SK-N-SH (cell line): ENCODE measurements around the gene RAB20. TPM values are rescaled to one million over a fixed set of nuclear protein-coding genes. Genes with fewer than 3 reads are reported as not detected.

Experiments used
- CTCF ChIA-PET: fragments of 300-600, 350-600 bp; formaldehyde crosslinking; extraction: SDS; loops from one replicate; lab custom pipeline; 2021; lab: Yijun Ruan, JAX
- POLR2A ChIA-PET: fragments of 350-600 bp; sonication (Branson Sonifier 250); formaldehyde crosslinking; extraction: SDS; loops from one replicate; lab custom pipeline; 2020; ENCODE audit warnings: antibody characterized with exemption, inconsistent platforms; lab: Yijun Ruan, JAX
- DNase-seq: peaks from one replicate; pipeline ENCODE4 v3.0.0; 2012
- H2AFZ ChIP-seq: fragments of 200-600 bp; sonication (generic); 2 replicates; pipeline ENCODE4 v1.8.1; 2016; ENCODE audit warnings: antibody characterized with exemption, mild to moderate bottlenecking, low read depth
- H3F3A ChIP-seq: fragments of 200-600 bp; sonication (generic); replicated peaks from 2 replicates; pipeline ENCODE3; 2016; ENCODE audit warnings: antibody characterized with exemption, mild to moderate bottlenecking; ENCODE audit not compliant: insufficient read depth
- H3K27ac ChIP-seq, 2 experiments: fragments of 200-500 bp in 1 of 2; fragments of 200-600 bp in 1 of 2; sonication (Bioruptor generic) in 1 of 2; sonication (generic), shearing (Covaris generic) in 1 of 2; 2 replicates each; pipeline versions ENCODE4 v1.5.1 to v1.6.1; 2014 to 2016; ENCODE audit warnings: low read depth in 2 of 2, inconsistent platforms in 1 of 2, low read length in 1 of 2, mild to moderate bottlenecking in 1 of 2, mixed read lengths in 1 of 2
- H3K27me3 ChIP-seq: fragments of 200-600 bp; sonication (generic), shearing (Covaris generic); 2 replicates; pipeline ENCODE4 v1.6.1; 2016; ENCODE audit warnings: mixed run types; ENCODE audit not compliant: insufficient read depth
- H3K36me3 ChIP-seq, 2 experiments: fragments of 200-500 bp in 1 of 2; fragments of 200-600 bp in 1 of 2; sonication (Bioruptor generic) in 1 of 2; sonication (generic) in 1 of 2; replicated peaks in 1 of 2; 2 replicates each; pipeline versions ENCODE3 to v1.5.1; 2014 to 2016; ENCODE audit warnings: low read length in 1 of 2, mild to moderate bottlenecking in 1 of 2; ENCODE audit not compliant: insufficient read depth in 2 of 2, control insufficient read depth in 1 of 2
- H3K4me1 ChIP-seq, 2 experiments: fragments of 200-500 bp in 1 of 2; fragments of 200-600 bp in 1 of 2; sonication (Bioruptor generic) in 1 of 2; sonication (generic), shearing (Covaris generic) in 1 of 2; 2 replicates each; pipeline versions ENCODE4 v1.5.1 to v1.6.1; 2014 to 2016; ENCODE audit warnings: low read depth in 1 of 2, low read length in 1 of 2, mixed run types in 1 of 2; ENCODE audit not compliant: insufficient read depth in 2 of 2, control insufficient read depth in 1 of 2
- H3K4me2 ChIP-seq: fragments of 200-600 bp; sonication (generic), shearing (Covaris generic); 2 replicates; pipeline ENCODE4 v1.6.1; 2017; ENCODE audit warnings: mixed run types
- H3K4me3 ChIP-seq, 2 experiments: fragments of 200-500 bp in 1 of 2; fragments of 200-600 bp in 1 of 2; sonication (Bioruptor generic) in 1 of 2; sonication (generic), shearing (Covaris generic) in 1 of 2; 2 replicates each; pipeline versions ENCODE4 v1.5.1 to v1.8.1; 2014 to 2016; ENCODE audit warnings: low read depth in 2 of 2, inconsistent platforms in 1 of 2, low read length in 1 of 2, mild to moderate bottlenecking in 1 of 2, mixed read lengths in 1 of 2, moderate library complexity in 1 of 2
- H3K79me2 ChIP-seq: fragments of 200-600 bp; sonication (generic); 2 replicates; pipeline ENCODE4 v1.8.1; 2017; ENCODE audit warnings: mild to moderate bottlenecking; ENCODE audit not compliant: insufficient read depth
- H3K9ac ChIP-seq: fragments of 200-600 bp; sonication (generic); 2 replicates; pipeline ENCODE4 v1.6.1; 2017; ENCODE audit warnings: mixed run types
- H3K9me2 ChIP-seq: fragments of 200-600 bp; sonication (generic); 2 replicates; pipeline ENCODE4 v1.6.1; 2017; ENCODE audit warnings: mixed run types
- H3K9me3 ChIP-seq: fragments of 200-600 bp; sonication (generic); 2 replicates; pipeline ENCODE4 v1.6.1; 2017; ENCODE audit warnings: mixed run types, mild to moderate bottlenecking, moderate library complexity
- H4K20me1 ChIP-seq: fragments of 200-600 bp; sonication (generic); 2 replicates; pipeline ENCODE4 v1.6.1; 2017; ENCODE audit warnings: mild to moderate bottlenecking, mixed run types; ENCODE audit not compliant: insufficient read depth
- CHD2 ChIP-seq: fragments of 150-350 bp; IDR thresholded peaks from 2 replicates; pipeline ENCODE4 v1.6.1; 2018; ENCODE audit warnings: low read length; ENCODE audit not compliant: partially characterized antibody
- CTCF ChIP-seq: fragments of 200-600 bp; sonication (generic); IDR thresholded peaks from 2 replicates; pipeline ENCODE4 v1.6.1; 2017; ENCODE audit warnings: antibody characterized with exemption, mild to moderate bottlenecking, moderate library complexity
- EP300 ChIP-seq, 2 experiments: IDR thresholded peaks; 2 replicates each; pipeline versions ENCODE4 v1.4.0 to v1.6.1; 2012; ENCODE audit warnings: borderline replicate concordance in 1 of 2, low read depth in 1 of 2, low read length in 1 of 2
- EZH2phosphoT487 ChIP-seq: fragments of 200-600 bp; sonication (generic); IDR thresholded peaks from 2 replicates; pipeline ENCODE4 v1.6.1; 2017; ENCODE audit warnings: low read depth, mixed run types, mild to moderate bottlenecking, antibody characterized with exemption, moderate library complexity, borderline replicate concordance
- FOSL2 ChIP-seq: IDR thresholded peaks from 2 replicates; pipeline ENCODE4 v1.4.0; 2012; ENCODE audit warnings: low read depth, mild to moderate bottlenecking, moderate library complexity, borderline replicate concordance
- FOXJ3 ChIP-seq: sonication (generic); formaldehyde crosslinking; IDR thresholded peaks from 2 replicates; pipeline ENCODE4 v1.5.1; 2020; ENCODE audit warnings: mild to moderate bottlenecking, missing genetic modification reagents
- FOXM1 ChIP-seq: IDR thresholded peaks from 2 replicates; pipeline ENCODE4 v1.4.0; 2012; ENCODE audit warnings: low read depth, mild to moderate bottlenecking
- GABPA ChIP-seq: IDR thresholded peaks from 2 replicates; pipeline ENCODE4 v1.4.0; 2012; ENCODE audit warnings: low read depth, mild to moderate bottlenecking
- GATA2 ChIP-seq: sonication (generic); formaldehyde crosslinking; IDR thresholded peaks from 2 replicates; pipeline ENCODE4 v1.5.0; 2020; ENCODE audit warnings: mild to moderate bottlenecking, missing genetic modification reagents
- JUND ChIP-seq: IDR thresholded peaks from 2 replicates; pipeline ENCODE4 v1.4.0; 2012
- NFIC ChIP-seq: IDR thresholded peaks from 2 replicates; pipeline ENCODE4 v1.4.0; 2012; ENCODE audit warnings: borderline replicate concordance
- NRF1 ChIP-seq: IDR thresholded peaks from 2 replicates; pipeline ENCODE4 v1.6.1; 2012; ENCODE audit warnings: low read depth, mild to moderate bottlenecking, low read length
- POLR2AphosphoS5 ChIP-seq: IDR thresholded peaks from 2 replicates; pipeline ENCODE4 v1.6.1; 2012; ENCODE audit warnings: low read depth, low read length
- RAD21 ChIP-seq: IDR thresholded peaks from 2 replicates; pipeline ENCODE4 v1.6.1; 2012; ENCODE audit warnings: mild to moderate bottlenecking, low read length
- RCOR1 ChIP-seq: fragments of 150-350 bp; IDR thresholded peaks from 2 replicates; pipeline ENCODE4 v1.6.1; 2017; ENCODE audit warnings: antibody characterized with exemption, low read length
- REST ChIP-seq: IDR thresholded peaks from 2 replicates; pipeline ENCODE4 v1.6.1; 2012; ENCODE audit warnings: mild to moderate bottlenecking, low read depth, low read length, moderate library complexity
- RXRA ChIP-seq: IDR thresholded peaks from 2 replicates; pipeline ENCODE4 v1.4.0; 2012; ENCODE audit warnings: low read depth, mild to moderate bottlenecking, borderline replicate concordance
- SIN3A ChIP-seq: IDR thresholded peaks from 2 replicates; pipeline ENCODE4 v1.6.1; 2012; ENCODE audit warnings: low read depth, mild to moderate bottlenecking, low read length, moderate library complexity, borderline replicate concordance
- SMC3 ChIP-seq: IDR thresholded peaks from 2 replicates; pipeline ENCODE4 v1.6.1; 2012; ENCODE audit warnings: low read depth, low read length, improper control_type of control experiment
- TAF1 ChIP-seq: IDR thresholded peaks from 2 replicates; pipeline ENCODE4 v1.6.1; 2012; ENCODE audit warnings: low read depth, mild to moderate bottlenecking, low read length, moderate library complexity, borderline replicate concordance
- TCF12 ChIP-seq: IDR thresholded peaks from 2 replicates; pipeline ENCODE4 v1.4.0; 2012
- USF1 ChIP-seq: IDR thresholded peaks from 2 replicates; pipeline ENCODE4 v1.4.0; 2012; ENCODE audit warnings: low read depth, borderline replicate concordance
- YY1 ChIP-seq: IDR thresholded peaks from 2 replicates; pipeline ENCODE4 v1.4.0; 2012; ENCODE audit warnings: low read depth, mild to moderate bottlenecking
- ZBTB33 ChIP-seq: IDR thresholded peaks from 2 replicates; pipeline ENCODE4 v1.4.0; 2012; ENCODE audit warnings: low read depth, borderline replicate concordance
- WGBS: methylation state at CpG from one replicate; pipeline ENCODE4 v1.1.6; 2017; ENCODE audit warnings: low lambda C conversion rate; 5-methylcytosine and 5-hydroxymethylcytosine counted together
- polyA plus RNA-seq, 3 experiments: library from polyadenylated mRNA; depleted of rRNA; stranded (reverse); fragments of >200 nt; gene quantifications; 2 replicates each; pipeline ENCODE4 v1.2.3, GENCODE V29; 2012

The RAB20 gene
- polyA plus RNA-seq, 1 of the 3 experiments (the other 2 are of a cell fraction) = 5.2 TPM

GRCh38 chr13:110485604-110486003 is 75.9 kb downstream of the RAB20 start (continued):
- TF ChIP-seq GABPA = no peak
- TF ChIP-seq NFIC = no peak
- TF ChIP-seq FOSL2 = no peak
- no peak for TF ChIP-seq NRF1
- no peak for TF ChIP-seq CTCF
- no peak for TF ChIP-seq CHD2
- TF ChIP-seq FOXM1 = no peak
- no peak for TF ChIP-seq TAF1
- no peak for TF ChIP-seq POLR2AphosphoS5

GRCh38 chr13:110484290-110485048 is 77.1 kb downstream of the RAB20 start:
- no peak overlapping the region for H2AFZ ChIP-seq
- peaks cover 14 to 31% of the 10 kb centered on the region in 2 experiments for H3K36me3 ChIP-seq
- H3F3A ChIP-seq = peaks cover 4% of the 10 kb centered on the region
- no peaks in the 10 kb centered on the region for H3K79me2 ChIP-seq
- no peak overlapping the region for H3K27ac ChIP-seq
- TF ChIP-seq TAF1 = no peak
- no peak for TF ChIP-seq CHD2
- no peak for TF ChIP-seq USF1
- no peak for TF ChIP-seq SMC3
- no peak for TF ChIP-seq EZH2phosphoT487
- TF ChIP-seq RAD21 = no peak
- TF ChIP-seq FOXM1 = no peak
- TF ChIP-seq EP300 (IDR thresholded peaks at IDR 0.05; ENCODE audit: borderline replicate concordance in 1 of 2, low read depth in 1 of 2, low read length in 1 of 2) = no peak
- no peak for TF ChIP-seq TCF12
- no peak for TF ChIP-seq RXRA
- no peak for TF ChIP-seq REST
- TF ChIP-seq JUND = no peak
- TF ChIP-seq ZBTB33 = no peak
- TF ChIP-seq GATA2 = no peak
- no peak for TF ChIP-seq SIN3A
- TF ChIP-seq FOSL2 = no peak
- no peak for TF ChIP-seq YY1
- no peak for TF ChIP-seq RCOR1
- TF ChIP-seq POLR2AphosphoS5 = no peak
- no peak for TF ChIP-seq FOXJ3
- no peaks in the 10 kb centered on the region for H3K9me3 ChIP-seq
- CTCF ChIA-PET = interaction anchor here (1.3 kb wide), 1 partner anchor 29 kb away, joined by 8 read pairs; no protein-coding TSS in a partner anchor
- no peaks in the 10 kb centered on the region for H3K27me3 ChIP-seq
- H3K4me1 ChIP-seq = no peaks in the 10 kb centered on the region; a peak in 1 of 4 replicates
- no peaks in the 10 kb centered on the region for H3K9me2 ChIP-seq
- POLR2A ChIA-PET = interaction anchor here (1.0 kb wide), 1 partner anchor 10 kb away, joined by 3 read pairs; no protein-coding TSS in a partner anchor
- no peaks in the 10 kb centered on the region for H4K20me1 ChIP-seq
- H3K4me2 ChIP-seq = no peak overlapping the region
- no peak overlapping the region for H3K9ac ChIP-seq
- no peak overlapping the region for H3K4me3 ChIP-seq
- no peak for DNase-seq
- 95% methylated on average over 13 of the region's 18 CpGs for WGBS
